WERI-Rb-1 (cell line): ENCODE measurements around the gene ZBTB18.
A peak's percentile ranks its signal among the peaks of the same experiment; 100 is the strongest.

Experiments used
- DNase-seq: peaks from one replicate; pipeline ENCODE4 v3.0.0-alpha.2; 2020
- H3K27ac ChIP-seq: fragments of 250-450 bp; sonication (Bioruptor Pico); 2 replicates; pipeline ENCODE4 v1.5.1; 2020; ENCODE audit warnings: mild to moderate bottlenecking, moderate library complexity
- H3K27me3 ChIP-seq: fragments of 250-450 bp; sonication (Bioruptor Pico); 2 replicates; pipeline ENCODE4 v1.5.1; 2021; ENCODE audit warnings: mild to moderate bottlenecking, low read depth, moderate library complexity; ENCODE audit not compliant: insufficient read depth, severe bottlenecking
- H3K36me3 ChIP-seq: fragments of 250-450 bp; sonication (Bioruptor Pico); 2 replicates; pipeline ENCODE4 v1.5.1; 2020; ENCODE audit warnings: mild to moderate bottlenecking, moderate library complexity
- H3K4me3 ChIP-seq: 2 replicates; pipeline ENCODE4 v1.5.1; 2011; ENCODE audit warnings: low read depth, mild to moderate bottlenecking, control low read depth, low read length
- H3K9me3 ChIP-seq: fragments of 250-450 bp; sonication (Bioruptor Pico); 2 replicates; pipeline ENCODE4 v1.5.1; 2021; ENCODE audit warnings: mild to moderate bottlenecking, moderate library complexity; ENCODE audit not compliant: severe bottlenecking
- CTCF ChIP-seq: IDR thresholded peaks from 2 replicates; pipeline ENCODE4 v1.5.1; 2011; ENCODE audit warnings: low read depth, mild to moderate bottlenecking, control low read depth, inconsistent platforms, low read length

Gene ZBTB18

GRCh38 chr1:244019982-244020485 lies 31.0 kb upstream of the ZBTB18 start:
- H3K9me3 ChIP-seq, result no peaks in the 10 kb centered on the region
- no peaks in the 10 kb centered on the region for H3K36me3 ChIP-seq
- no peaks in the 10 kb centered on the region for H3K27me3 ChIP-seq
- H3K4me3 ChIP-seq, result no peak overlapping the region
- no peak for DNase-seq
- no peak overlapping the region for H3K27ac ChIP-seq
- TF ChIP-seq CTCF, result no peak

- Histone ChIP-seq H3K9me3 (no peaks in the 10 kb centered on the region), H3K4me3 (no peak overlapping the region), H3K27ac (no peak overlapping the region), H3K36me3 (no peaks in the 10 kb centered on the region), H3K27me3 (no peaks in the 10 kb centered on the region)
- no peak for DNase-seq
- no peak for TF ChIP-seq CTCF
These were observed 29.7 kb upstream of the ZBTB18 start for GRCh38 chr1:244021427-244021826.

- DNase-seq, result no peak
These were observed 28.8 kb upstream of the ZBTB18 start for GRCh38 chr1:244022311-244022710.

GRCh38 chr1:244022864-244023440 lies 28.1 kb upstream of the ZBTB18 start:
- H3K4me3 ChIP-seq, result no peak overlapping the region
- H3K36me3 ChIP-seq, result no peaks in the 10 kb centered on the region
- H3K9me3 ChIP-seq, result no peaks in the 10 kb centered on the region
- TF ChIP-seq CTCF, result no peak
- DNase-seq, result no peak
- no peaks in the 10 kb centered on the region for H3K27me3 ChIP-seq
- no peak overlapping the region for H3K27ac ChIP-seq

More at GRCh38 chr1:244022311-244022710, 28.8 kb upstream of the ZBTB18 start:
- no peaks in the 10 kb centered on the region for H3K27me3 ChIP-seq
- H3K27ac ChIP-seq, result no peak overlapping the region
- no peak for TF ChIP-seq CTCF
- no peaks in the 10 kb centered on the region for H3K36me3 ChIP-seq
- no peak overlapping the region for H3K4me3 ChIP-seq
- no peaks in the 10 kb centered on the region for H3K9me3 ChIP-seq

- H3K9me3 ChIP-seq, result no peaks in the 10 kb centered on the region
- H3K27me3 ChIP-seq, result no peaks in the 10 kb centered on the region
- DNase-seq, result peak; percentile 91
- no peaks in the 10 kb centered on the region for H3K36me3 ChIP-seq
- H3K4me3 ChIP-seq, result peak overlapping the region; percentile 48
- TF ChIP-seq CTCF, result no peak
- peak overlapping the region; percentile 67 for H3K27ac ChIP-seq
These were observed 23.5 kb upstream of the ZBTB18 start for GRCh38 chr1:244027491-244028145.
